ENCODE measurements around the gene LRRIQ1. TPM values are rescaled to one million over a fixed set of nuclear protein-coding genes. Genes with fewer than 3 reads are reported as not detected.

LRRIQ1 gene
- total RNA-seq, 1 donor from 2014 or later, result 10.6 TPM

DNA sequence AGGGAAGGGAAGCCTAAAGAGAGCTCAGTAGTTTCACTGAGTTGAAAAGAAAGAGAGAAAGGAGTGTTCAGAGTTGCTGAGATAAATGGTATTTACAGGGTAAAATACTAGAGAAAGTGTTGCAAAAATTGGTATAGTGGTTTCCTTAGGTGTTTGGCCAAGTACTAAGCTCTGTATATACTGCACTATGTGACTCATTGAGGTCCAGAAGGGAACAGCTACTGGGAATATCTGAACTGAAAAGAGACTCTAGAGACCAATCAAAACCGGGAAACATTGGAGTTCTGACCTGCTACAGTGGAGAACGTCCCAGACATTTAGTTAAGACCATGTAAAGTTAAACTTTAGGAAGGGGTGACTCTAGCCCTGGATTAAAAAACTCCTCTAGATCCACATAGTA lies 201.2 kb downstream of the LRRIQ1 start:
- H3K9me3 Mint-ChIP-seq (ENCODE audit: unreplicated experiment), result no peaks in the 10 kb centered on the region
- DNase-seq, result no peak
- no peaks in the 10 kb centered on the region for H3K27me3 Mint-ChIP-seq (ENCODE audit: unreplicated experiment)
- H3K36me3 Mint-ChIP-seq (ENCODE audit: unreplicated experiment), result no peaks in the 10 kb centered on the region
- TF ChIP-seq, protein P1, sequence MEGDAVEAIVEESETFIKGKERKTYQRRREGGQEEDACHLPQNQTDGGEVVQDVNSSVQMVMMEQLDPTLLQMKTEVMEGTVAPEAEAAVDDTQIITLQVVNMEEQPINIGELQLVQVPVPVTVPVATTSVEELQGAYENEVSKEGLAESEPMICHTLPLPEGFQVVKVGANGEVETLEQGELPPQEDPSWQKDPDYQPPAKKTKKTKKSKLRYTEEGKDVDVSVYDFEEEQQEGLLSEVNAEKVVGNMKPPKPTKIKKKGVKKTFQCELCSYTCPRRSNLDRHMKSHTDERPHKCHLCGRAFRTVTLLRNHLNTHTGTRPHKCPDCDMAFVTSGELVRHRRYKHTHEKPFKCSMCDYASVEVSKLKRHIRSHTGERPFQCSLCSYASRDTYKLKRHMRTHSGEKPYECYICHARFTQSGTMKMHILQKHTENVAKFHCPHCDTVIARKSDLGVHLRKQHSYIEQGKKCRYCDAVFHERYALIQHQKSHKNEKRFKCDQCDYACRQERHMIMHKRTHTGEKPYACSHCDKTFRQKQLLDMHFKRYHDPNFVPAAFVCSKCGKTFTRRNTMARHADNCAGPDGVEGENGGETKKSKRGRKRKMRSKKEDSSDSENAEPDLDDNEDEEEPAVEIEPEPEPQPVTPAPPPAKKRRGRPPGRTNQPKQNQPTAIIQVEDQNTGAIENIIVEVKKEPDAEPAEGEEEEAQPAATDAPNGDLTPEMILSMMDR (IDR thresholded peaks at IDR 0.05; ENCODE audit: partially characterized antibody, unreplicated experiment), result no peak
- H3K4me1 Mint-ChIP-seq (ENCODE audit: low read depth, unreplicated experiment), result no peaks in the 10 kb centered on the region
- H3K27ac Mint-ChIP-seq (ENCODE audit: unreplicated experiment), result no peak overlapping the region
- no peak overlapping the region for H3K4me3 Mint-ChIP-seq (ENCODE audit: unreplicated experiment)

DNA sequence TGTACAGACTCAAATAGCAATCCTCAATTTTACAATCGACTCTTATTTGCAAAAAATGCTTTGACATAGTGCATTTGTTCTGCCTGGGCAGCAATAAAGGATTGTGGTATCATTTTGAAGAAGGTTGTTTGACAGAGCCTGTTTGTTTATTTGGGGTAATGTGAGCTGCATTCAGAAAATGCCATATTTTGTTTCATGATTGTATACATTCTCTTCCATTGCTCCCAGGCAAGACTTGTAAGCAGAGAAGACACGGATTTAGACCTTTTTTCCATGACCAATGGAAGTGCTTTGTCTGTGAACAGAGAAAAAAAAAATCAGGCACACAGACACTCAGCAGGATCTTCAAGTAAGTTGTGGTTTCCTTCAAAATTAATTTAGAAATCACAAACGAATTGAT lies 208.4 kb downstream of the LRRIQ1 start:
- no peak overlapping the region for H3K27ac Mint-ChIP-seq (ENCODE audit: unreplicated experiment)
- TF ChIP-seq, protein P1 (IDR thresholded peaks at IDR 0.05; ENCODE audit: partially characterized antibody, unreplicated experiment), result no peak
- no peak overlapping the region for H3K4me3 Mint-ChIP-seq (ENCODE audit: unreplicated experiment)
- no peaks in the 10 kb centered on the region for H3K4me1 Mint-ChIP-seq (ENCODE audit: low read depth, unreplicated experiment)
- H3K9me3 Mint-ChIP-seq (ENCODE audit: unreplicated experiment), result no peaks in the 10 kb centered on the region
- DNase-seq, result no peak
- H3K36me3 Mint-ChIP-seq (ENCODE audit: unreplicated experiment), result no peaks in the 10 kb centered on the region
- no peaks in the 10 kb centered on the region for H3K27me3 Mint-ChIP-seq (ENCODE audit: unreplicated experiment)

DNA sequence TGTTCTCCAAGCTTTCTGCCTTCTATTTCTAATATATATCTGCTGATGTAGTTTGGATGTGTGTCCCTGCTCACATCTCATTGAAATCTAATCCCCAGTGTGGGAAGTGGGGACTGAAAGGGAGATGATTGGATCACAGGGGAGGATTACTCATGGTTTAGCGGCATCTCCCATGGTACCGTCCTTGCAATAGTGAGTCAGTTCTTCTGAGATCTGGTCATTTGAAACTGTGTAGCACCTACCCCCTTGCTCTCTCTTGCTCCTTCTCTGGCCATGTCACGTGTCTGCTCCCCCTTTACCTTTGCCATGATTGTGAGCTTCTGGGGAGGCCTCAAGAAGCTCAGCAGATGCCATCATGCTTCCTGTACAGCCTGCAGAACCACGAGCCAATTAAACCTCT lies 217.7 kb downstream of the LRRIQ1 start:
- TF ChIP-seq, protein P1 (IDR thresholded peaks at IDR 0.05; ENCODE audit: partially characterized antibody, unreplicated experiment), result no peak
- Mint-ChIP-seq H3K27ac (ENCODE audit: unreplicated experiment) (no peak overlapping the region), H3K4me1 (ENCODE audit: low read depth, unreplicated experiment) (peaks cover 1% of the 10 kb centered on the region), H3K36me3 (ENCODE audit: unreplicated experiment) (no peaks in the 10 kb centered on the region), H3K4me3 (ENCODE audit: unreplicated experiment) (no peak overlapping the region), H3K27me3 (ENCODE audit: unreplicated experiment) (no peaks in the 10 kb centered on the region), H3K9me3 (ENCODE audit: unreplicated experiment) (no peaks in the 10 kb centered on the region)
- DNase-seq, result no peak

DNA sequence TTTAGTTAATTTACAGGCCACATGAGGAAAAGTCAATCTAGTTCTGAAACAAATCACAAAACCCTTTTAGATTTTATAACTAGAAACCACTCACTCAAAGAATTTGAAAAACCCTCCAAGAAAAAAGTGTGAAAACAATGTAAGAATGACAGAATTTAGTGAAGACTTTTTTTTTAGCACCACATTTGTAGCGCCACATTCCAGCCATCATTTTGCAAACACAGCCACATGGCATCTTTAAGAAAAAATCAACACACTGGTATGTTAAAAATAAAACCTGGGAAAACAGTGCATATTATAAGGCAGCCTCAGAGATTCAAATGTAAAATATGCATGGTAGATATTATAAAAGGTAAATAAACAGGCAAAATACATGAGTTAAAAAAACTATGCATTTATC lies 221.5 kb downstream of the LRRIQ1 start:
- H3K27ac Mint-ChIP-seq (ENCODE audit: unreplicated experiment), result no peak overlapping the region
- no peaks in the 10 kb centered on the region for H3K36me3 Mint-ChIP-seq (ENCODE audit: unreplicated experiment)
- H3K4me1 Mint-ChIP-seq (ENCODE audit: low read depth, unreplicated experiment), result peaks cover 1% of the 10 kb centered on the region
- TF ChIP-seq, protein P1 (IDR thresholded peaks at IDR 0.05; ENCODE audit: partially characterized antibody, unreplicated experiment), result no peak
- H3K9me3 Mint-ChIP-seq (ENCODE audit: unreplicated experiment), result no peaks in the 10 kb centered on the region
- no peaks in the 10 kb centered on the region for H3K27me3 Mint-ChIP-seq (ENCODE audit: unreplicated experiment)
- no peak overlapping the region for H3K4me3 Mint-ChIP-seq (ENCODE audit: unreplicated experiment)
- DNase-seq, result no peak

DNA sequence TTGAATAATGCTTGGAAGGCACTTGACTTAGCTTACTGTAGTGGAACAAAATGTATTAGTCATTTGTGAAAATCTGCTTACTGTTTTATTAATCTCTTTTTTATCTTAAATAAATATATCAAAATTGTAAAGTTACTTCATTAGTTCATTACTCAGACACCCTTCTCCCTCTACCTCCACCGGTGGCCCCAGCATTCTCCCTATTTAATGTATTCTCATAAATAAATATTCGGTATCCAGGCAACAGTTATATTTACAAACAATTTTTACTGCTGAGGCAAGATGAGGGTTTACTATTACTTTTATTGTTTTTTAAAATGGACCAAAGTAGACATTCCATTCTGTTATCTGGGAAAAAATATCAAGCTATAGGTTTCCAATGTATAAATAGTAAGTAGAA lies 224.3 kb downstream of the LRRIQ1 start:
- H3K9me3 Mint-ChIP-seq (ENCODE audit: unreplicated experiment), result no peaks in the 10 kb centered on the region
- H3K4me3 Mint-ChIP-seq (ENCODE audit: unreplicated experiment), result no peak overlapping the region
- H3K27me3 Mint-ChIP-seq (ENCODE audit: unreplicated experiment), result no peaks in the 10 kb centered on the region
- H3K27ac Mint-ChIP-seq (ENCODE audit: unreplicated experiment), result no peak overlapping the region
- no peaks in the 10 kb centered on the region for H3K36me3 Mint-ChIP-seq (ENCODE audit: unreplicated experiment)
- TF ChIP-seq, protein P1 (IDR thresholded peaks at IDR 0.05; ENCODE audit: partially characterized antibody, unreplicated experiment), result no peak
- DNase-seq, result no peak
- no peaks in the 10 kb centered on the region for H3K4me1 Mint-ChIP-seq (ENCODE audit: low read depth, unreplicated experiment)
